HG03354 (cell line): ENCODE data around the gene POLR2J.

Experiments
- ATAC-seq: cut with Tn5 transposase; IDR thresholded peaks from one replicate; pipeline ENCODE4 v1.9.1; 2021; ENCODE audit warnings: mild to moderate bottlenecking; ENCODE audit not compliant: unreplicated experiment, poor library complexity, severe bottlenecking

Gene POLR2J

GRCh38 chr7:102446387-102447156, 32.1 kb downstream of the POLR2J start:
- ATAC-seq, result no peak

GRCh38 chr7:102445674-102446071, 33.0 kb downstream of the POLR2J start:
- ATAC-seq, result no peak

- peak; percentile 49 for ATAC-seq
These were observed 33.6 kb downstream of the POLR2J start for GRCh38 chr7:102444961-102445673.

GRCh38 chr7:102439963-102440795, 38.5 kb downstream of the POLR2J start:
- ATAC-seq, result no peak

DNA sequence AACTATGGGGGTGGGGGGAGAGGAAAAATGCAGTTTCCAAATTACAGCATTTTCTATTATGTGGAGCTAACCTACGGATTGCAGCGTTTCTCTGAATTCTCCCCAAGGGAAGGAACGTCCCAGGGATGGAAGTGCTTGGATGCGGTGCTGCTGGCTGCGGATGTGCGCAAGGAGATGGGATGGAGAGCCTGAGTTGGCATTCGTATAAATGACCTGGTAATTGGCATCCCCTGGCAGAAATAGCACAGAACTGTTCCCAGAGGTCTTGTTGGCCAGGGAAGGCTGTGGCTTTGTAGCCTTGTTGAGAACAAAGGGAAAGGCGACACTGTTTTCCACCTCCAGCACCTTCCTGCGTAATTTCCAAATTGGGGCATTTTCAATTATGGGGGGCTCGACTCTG, 42.6 kb downstream of the POLR2J start:
- no peak for ATAC-seq

DNA sequence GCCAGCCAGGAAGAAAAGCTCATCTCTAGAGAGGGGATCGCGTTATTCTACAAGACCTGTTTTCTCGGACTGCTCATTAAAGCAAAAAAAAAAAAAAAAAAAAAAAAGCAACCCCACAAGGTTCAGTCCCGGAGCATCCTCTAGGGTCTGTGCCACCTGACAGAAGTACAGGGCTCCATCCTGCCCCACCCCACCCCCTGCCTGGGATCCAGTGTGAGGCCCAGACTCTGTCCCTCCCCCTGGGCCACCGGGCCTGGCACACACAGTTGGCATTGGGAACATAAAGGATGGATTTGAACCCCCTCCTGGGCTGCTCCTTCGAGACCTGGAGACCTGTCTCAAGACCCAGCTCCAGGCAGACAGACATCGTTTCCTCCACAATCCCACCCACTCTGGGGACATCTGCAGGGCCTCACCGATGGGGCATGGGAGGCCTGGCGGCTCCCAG, 44.7 kb downstream of the POLR2J start:
- ATAC-seq, result peak; percentile 13

DNA sequence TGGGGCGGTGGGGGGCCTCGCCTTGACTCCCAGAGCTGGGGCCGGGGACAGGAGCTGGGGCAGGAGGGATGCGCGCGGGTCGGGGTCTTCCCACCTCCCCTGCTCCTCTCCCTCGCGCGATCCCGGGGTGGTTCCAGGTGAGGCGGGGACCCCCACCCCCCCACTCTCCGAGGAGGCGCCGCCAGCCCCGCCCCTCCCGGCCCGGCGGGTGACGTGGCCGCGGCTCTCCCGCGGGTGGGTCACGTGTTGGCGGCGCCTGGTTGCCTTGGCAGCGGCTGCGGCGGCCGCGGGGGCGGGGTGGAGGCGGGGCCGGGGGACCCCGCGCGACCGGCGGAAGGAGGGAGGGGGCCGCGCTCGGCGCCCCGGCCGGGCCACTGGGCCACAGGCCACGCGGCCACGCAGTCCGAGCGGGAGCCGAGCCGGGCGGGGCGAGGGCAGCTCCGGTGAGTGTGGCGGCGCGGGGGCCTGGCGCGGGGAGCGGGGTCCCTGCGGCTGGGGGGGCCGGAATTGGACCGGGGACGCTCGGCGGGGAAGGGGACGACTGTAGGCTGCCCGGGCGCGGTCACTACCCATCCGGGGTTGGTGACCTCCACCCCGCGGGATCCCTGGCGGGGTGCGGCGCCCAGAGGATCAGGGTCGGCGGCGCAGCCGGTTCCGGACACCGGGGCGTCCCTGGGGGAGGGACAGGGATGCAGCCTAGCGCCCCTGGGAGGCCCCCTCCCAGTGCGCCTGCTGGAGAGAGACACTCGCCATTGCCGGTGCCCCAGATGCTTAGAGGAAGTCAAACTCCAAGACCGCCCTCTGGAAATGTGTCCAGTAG, 45.3 kb downstream of the POLR2J start, which contains the start of gene ORAI2:
ORAI2 (plus strand) TSS at position 357 of the 820 bp plus-strand sequence. CDS start 5,382 bp downstream, outside the sequence.
- peak; percentile 67 for ATAC-seq

DNA sequence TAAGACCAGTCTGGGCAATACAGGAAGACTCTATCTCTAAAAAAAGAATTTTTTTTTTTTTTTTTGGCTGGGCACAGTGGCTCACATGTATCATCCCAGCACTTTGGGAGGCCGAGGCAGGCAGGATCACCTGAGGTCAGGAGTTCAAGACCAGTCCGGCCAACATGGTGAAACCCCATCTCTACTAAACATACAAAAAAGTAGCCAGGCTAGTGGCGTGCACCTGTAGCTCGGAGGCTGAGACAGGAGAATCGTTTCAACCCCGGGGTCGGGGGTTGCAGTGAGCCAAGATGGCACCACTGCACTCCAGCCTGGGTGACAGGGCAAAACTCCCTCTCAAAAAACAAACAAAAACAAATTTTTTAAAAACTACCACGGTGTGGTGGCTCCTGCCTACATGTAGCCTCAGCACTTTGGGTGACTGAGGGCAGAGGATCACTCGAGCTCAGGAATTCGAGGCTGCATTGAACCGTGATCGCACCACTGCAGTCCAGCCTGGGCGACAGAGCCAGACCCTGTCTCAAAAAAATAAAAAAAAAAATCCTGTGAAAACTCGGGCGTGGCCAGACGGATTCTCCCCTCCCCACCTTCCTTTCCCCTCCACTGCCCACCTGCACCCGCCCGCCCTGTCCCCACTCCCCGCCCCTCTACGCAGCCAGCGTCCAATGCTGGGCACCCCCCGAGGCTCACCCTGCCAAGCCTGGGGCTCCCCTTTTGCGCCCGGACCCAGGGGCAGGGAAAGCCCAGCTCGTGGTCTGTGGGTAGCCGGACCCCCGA, 46.1 kb downstream of the POLR2J start:
- peak; percentile 44 for ATAC-seq

DNA sequence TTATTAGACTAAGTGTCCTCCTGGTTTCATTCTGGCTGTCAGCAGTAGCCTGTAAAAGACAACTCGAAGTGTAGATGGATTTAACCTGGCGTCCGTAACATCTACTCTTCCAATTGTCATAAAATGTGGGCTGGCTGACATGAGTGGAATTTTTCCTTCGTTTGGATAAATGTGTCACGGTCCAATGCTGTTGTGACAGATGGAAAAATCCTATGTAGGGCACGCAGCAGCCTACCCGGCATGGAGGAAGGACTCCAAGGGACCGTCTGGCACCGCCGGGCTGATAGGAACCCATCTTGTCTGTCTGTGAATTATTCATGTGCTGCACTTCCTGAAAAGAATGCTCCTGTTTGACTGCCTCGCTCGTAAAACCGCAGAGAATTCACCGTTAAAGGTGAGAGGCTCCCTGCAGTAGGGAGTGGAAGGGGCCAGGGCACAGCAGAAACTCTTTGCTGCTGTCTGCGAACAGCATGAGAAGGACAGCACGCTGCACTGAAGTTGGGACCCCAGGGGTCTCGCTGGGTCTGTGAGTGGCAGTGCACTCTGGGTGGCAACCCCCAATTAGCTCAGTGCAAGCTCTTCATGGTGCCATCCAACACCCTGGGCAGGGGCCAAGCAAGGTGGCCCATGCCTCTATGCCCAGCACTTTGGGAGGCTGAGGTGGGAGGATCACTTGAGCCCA, 47.0 kb downstream of the POLR2J start:
- ATAC-seq, result no peak

- ATAC-seq, result no peak
These were observed 49.4 kb downstream of the POLR2J start for GRCh38 chr7:102429141-102429899.

DNA sequence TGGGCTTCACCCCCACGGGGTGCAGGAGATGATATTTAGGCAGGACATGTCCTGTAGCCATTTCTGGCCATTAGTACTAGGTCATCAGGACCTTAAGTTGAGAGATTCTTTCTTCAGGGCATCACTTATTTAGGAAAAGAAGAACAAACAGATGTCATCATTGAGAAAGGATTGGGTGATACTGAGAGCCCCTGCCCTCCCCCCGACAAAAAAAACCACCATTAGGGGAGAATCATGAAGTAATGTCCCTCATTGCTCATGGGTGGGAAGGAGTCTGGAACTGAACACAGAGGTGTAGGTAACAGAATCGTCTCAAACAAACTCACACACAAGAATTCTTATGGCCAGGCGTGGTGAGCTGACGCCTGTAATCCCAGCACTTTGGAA, 51.7 kb downstream of the POLR2J start:
- no peak for ATAC-seq

DNA sequence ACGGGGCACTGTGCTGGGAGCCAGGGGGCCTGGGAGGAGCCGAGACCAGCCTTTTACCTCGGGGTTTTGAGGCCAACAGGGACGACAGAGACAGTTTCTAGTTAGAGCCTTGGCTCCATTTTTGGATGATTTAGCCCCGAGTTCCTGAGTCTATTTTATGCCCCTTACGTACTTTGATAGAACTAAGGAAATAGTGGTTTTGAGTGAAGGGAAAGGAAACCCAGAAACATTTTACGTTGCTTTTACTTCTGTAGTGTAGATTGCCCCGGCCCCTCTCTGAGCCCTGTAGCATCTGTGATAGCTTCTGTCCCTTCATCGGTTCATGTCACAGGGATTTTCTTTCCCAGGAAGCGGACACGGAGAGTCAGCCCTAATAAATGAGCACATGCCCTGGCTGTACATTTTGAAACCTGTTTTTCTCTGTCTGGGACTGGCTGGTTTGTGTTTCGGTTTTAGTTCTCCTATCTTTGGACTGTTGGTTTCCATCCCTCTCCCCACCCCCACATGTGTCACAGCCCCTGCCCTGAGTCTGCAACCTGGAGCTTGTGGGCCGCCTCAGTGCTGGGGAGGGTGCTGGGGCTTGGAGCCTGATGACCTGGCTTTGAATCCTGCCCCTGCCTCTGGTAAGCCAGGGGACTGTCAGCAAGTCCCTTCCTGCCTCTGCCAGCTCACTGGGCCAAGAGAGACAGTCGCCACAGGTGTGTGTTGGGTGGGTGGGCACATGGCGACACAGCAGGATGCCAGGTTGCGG, 52.3 kb downstream of the POLR2J start:
- peak; percentile 57 for ATAC-seq

GRCh38 chr7:102425639-102426267, 53.0 kb downstream of the POLR2J start:
- peak; percentile 78 for ATAC-seq

DNA sequence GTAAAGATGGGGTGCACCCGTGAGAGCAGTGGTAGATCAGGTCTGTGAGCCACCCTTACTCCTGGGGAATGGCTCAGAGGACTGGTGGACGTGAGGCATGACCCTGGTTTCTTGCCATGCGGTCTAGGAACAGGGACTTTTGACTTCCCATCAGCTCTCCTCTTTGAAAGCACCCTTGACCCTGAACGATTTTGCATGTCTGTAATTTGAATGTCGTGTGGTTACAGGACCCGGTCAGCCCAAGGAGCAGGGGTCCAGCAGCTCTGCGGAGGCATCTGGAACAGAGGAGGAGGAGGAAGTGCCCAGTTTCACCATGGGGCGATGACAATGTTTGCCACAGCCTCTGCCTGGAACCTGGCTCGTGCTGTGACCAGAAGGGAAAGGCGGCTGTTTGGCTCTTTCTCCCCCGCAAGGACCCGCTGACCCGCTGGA, 53.9 kb downstream of the POLR2J start:
- no peak for ATAC-seq

- no peak for ATAC-seq
These were observed 54.6 kb downstream of the POLR2J start for GRCh38 chr7:102424129-102424551.
